CD4-positive, alpha-beta T cell treated with Interleukin-6 for 4 hours (primary cell): ENCODE data around the gene ADA.
A peak's percentile ranks its signal among the peaks of the same experiment; 100 is the strongest.
"Not testable (repeated sequence)": the region's sequence is repeated elsewhere in the genome, so short reads cannot be mapped to it uniquely, and the experiment has no call there.

Experiments used
- DNase-seq: peaks from one replicate; pipeline ENCODE4 v3.0.0-alpha.2; 2020; ENCODE audit warnings: mixed read lengths

Gene ADA

GRCh38 chr20:44597930-44598329 is 53.6 kb downstream of the ADA start:
- no peak for DNase-seq

GRCh38 chr20:44597516-44597915 is 54.0 kb downstream of the ADA start:
- no peak for DNase-seq

GRCh38 chr20:44596876-44597275 is 54.6 kb downstream of the ADA start:
- DNase-seq: no peak

- no peak for DNase-seq
Observed at GRCh38 chr20:44596010-44596409, 55.5 kb downstream of the ADA start.

GRCh38 chr20:44594730-44595129 is 56.8 kb downstream of the ADA start:
- DNase-seq: no peak

- no peak for DNase-seq
Observed at GRCh38 chr20:44593751-44594150, 57.7 kb downstream of the ADA start.

GRCh38 chr20:44592366-44592765 is 59.1 kb downstream of the ADA start:
- DNase-seq: no peak

GRCh38 chr20:44590980-44591778 is 60.3 kb downstream of the ADA start:
- DNase-seq: no peak

- no peak for DNase-seq
Observed at GRCh38 chr20:44589537-44589936, 62.0 kb downstream of the ADA start.

- DNase-seq: not testable (repeated sequence)
Observed at GRCh38 chr20:44588321-44588720, 63.2 kb downstream of the ADA start.

GRCh38 chr20:44587035-44587980 is 64.2 kb downstream of the ADA start:
- DNase-seq: no peak

- DNase-seq: no peak
Observed at GRCh38 chr20:44586289-44586911, 65.1 kb downstream of the ADA start.

GRCh38 chr20:44585057-44585963 is 66.2 kb downstream of the ADA start:
- no peak for DNase-seq

GRCh38 chr20:44584162-44584561 is 67.3 kb downstream of the ADA start:
- no peak for DNase-seq

- DNase-seq: no peak
Observed at GRCh38 chr20:44583157-44583556, 68.3 kb downstream of the ADA start.

GRCh38 chr20:44582311-44583025 is 69.0 kb downstream of the ADA start, which contains the start of gene PKIG:
Gene PKIG (plus strand): TSS chr20:44582579. CDS start chr20:44614557, 31,978 bp downstream.
- no peak for DNase-seq

- no peak for DNase-seq
Observed at GRCh38 chr20:44581515-44581914, 70.0 kb downstream of the ADA start.

- DNase-seq: no peak
Observed at GRCh38 chr20:44580581-44581268, 70.8 kb downstream of the ADA start.

- DNase-seq: no peak
Observed at GRCh38 chr20:44579313-44580081, 72.0 kb downstream of the ADA start.

- peak; percentile 20 for DNase-seq
Observed at GRCh38 chr20:44576297-44576696, 75.2 kb downstream of the ADA start.
